Suprapubic skin (tissue), 3 donors: ENCODE data around the gene GIT1.

ENCODE experiments used
- EP300 ChIP-seq: sonication (generic); formaldehyde crosslinking; IDR thresholded peaks from one replicate; pipeline ENCODE4 v1.6.1; 2017; ENCODE audit warnings: antibody characterized with exemption
- TF ChIP-seq, protein P1 (sequence below), 2 donors: fragments of 200-600 bp in 1 of 2; fragments of 450-650 bp in 1 of 2; sonication (generic) in 1 of 2; IDR thresholded peaks; one replicate each; pipeline ENCODE4 v1.5.1; 2016 to 2019; ENCODE audit warnings: antibody characterized with exemption in 2 of 2, mild to moderate bottlenecking in 1 of 2, moderate library complexity in 1 of 2

DNA sequence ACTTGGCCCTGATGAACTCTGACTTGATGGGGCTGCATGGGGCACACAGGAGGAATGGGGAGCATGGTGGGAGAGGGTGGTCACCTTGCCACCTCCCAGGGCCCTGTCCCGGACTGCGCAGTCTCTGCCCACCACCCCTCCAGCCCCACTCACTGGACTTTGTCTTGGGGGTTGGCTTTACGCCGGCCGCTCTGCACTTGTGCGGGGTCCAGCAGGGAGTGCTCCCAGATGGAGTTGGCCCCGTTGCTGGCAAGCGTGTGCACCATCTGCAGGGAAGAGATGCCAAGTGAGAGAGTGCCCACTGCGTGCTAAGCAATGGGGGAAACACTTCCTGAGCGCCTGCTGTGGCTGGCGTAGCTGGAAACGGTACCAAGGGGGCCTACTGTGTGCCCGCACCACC lies 6.7 kb downstream of the GIT1 start:
- no peak for TF ChIP-seq EP300
- TF ChIP-seq, protein P1, sequence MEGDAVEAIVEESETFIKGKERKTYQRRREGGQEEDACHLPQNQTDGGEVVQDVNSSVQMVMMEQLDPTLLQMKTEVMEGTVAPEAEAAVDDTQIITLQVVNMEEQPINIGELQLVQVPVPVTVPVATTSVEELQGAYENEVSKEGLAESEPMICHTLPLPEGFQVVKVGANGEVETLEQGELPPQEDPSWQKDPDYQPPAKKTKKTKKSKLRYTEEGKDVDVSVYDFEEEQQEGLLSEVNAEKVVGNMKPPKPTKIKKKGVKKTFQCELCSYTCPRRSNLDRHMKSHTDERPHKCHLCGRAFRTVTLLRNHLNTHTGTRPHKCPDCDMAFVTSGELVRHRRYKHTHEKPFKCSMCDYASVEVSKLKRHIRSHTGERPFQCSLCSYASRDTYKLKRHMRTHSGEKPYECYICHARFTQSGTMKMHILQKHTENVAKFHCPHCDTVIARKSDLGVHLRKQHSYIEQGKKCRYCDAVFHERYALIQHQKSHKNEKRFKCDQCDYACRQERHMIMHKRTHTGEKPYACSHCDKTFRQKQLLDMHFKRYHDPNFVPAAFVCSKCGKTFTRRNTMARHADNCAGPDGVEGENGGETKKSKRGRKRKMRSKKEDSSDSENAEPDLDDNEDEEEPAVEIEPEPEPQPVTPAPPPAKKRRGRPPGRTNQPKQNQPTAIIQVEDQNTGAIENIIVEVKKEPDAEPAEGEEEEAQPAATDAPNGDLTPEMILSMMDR (IDR thresholded peaks at IDR 0.05), result no peak
